ENCODE data around the gene CDC42SE2.
"Not testable (repeated sequence)": the region's sequence is repeated elsewhere in the genome, so short reads cannot be mapped to it uniquely, and the experiment has no call there.

CDC42SE2 gene

DNA sequence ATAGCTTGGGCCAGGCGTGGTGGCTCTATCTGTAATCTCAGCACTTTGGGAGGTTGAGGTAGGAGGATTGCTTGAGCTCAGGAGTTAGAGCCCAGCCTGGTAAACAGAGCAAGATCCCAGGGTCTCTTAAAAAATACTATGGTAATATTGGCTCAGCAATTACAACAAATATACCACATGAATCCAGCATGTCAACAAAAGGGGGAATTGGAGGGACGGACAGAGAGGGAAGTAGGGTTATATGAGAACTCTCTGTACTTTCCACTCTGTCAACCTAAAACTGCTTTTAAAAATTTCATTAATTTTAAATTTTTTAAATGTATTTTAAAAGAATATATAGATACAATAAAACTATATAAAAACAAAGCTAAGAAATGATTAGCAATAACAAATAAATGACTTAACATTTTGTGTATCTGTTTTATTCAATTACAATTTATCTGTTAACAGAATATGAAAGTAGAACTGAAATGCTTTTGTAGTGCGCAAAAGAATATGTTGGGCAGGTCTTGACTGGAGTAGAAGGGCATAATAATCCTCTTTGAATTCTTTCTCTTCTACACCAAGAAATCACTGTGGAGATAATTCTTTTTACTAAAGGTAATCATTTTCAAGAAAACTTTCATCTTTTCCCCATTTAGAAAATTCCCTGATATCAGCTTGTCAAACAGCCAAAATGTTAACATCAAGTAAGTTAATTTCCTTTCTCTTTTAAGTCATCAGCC lies 12.9 kb upstream of the CDC42SE2 start:
- no peak for DNase-seq (ENCODE audit: low read depth in 2 of 2)

DNA sequence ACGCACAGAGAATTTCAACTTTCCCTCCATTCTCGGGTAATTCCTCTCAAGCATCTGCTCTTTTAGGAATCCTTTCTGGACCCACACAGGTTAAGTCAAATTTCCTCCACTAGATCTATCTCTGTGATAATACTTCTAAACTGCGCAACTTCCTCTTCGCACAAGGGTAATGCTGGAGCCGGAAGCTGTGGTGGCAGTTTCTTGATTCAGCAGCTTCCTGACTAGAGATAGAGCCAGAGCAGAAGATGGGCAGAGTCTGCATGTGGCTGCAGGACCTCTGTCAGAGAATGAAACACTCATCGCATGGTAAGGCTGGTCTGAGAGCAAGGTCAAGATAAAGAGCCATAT lies 11.1 kb upstream of the CDC42SE2 start:
- peak; percentile 48 to 56 for DNase-seq (ENCODE audit: low read depth in 2 of 2)

DNA sequence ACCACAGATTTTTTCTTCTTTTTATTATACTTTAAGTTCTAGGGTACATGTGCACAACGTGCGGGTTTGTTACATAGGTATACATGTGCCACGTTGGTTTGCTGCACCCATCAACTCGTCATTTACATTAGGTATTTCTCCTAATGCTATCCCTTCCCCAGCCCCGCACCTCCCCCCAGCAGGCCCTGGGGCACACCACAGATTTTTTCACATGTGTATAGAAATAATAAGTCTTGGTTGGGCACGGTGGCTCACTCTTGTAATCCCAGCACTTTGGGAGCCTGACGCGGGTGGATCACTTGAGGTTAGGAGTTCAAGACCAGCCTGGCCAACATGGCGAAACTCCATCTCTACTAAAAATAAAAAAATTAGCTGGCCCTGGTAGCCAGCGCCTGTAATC lies 9.8 kb upstream of the CDC42SE2 start:
- DNase-seq (ENCODE audit: low read depth in 2 of 2): not testable (repeated sequence)

DNA sequence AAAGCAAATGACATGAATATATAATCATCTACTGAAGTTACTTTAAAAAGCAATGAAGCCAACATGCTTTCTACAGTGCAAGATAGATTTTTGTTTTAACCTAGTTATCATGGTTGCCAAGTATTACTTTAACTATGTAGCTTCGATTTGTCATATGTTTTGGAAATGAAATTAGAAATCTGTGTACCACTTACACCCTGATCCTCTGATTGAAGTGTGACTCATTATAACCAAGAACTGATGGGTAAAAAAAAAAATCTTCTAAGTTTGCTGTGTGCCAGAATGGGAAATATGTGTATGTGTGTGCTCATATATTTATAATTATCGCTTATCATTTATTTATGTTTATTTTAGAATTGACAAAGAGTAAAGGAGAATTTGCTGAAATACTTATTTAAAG lies 9.1 kb upstream of the CDC42SE2 start:
- no peak for DNase-seq (ENCODE audit: low read depth in 2 of 2)

DNA sequence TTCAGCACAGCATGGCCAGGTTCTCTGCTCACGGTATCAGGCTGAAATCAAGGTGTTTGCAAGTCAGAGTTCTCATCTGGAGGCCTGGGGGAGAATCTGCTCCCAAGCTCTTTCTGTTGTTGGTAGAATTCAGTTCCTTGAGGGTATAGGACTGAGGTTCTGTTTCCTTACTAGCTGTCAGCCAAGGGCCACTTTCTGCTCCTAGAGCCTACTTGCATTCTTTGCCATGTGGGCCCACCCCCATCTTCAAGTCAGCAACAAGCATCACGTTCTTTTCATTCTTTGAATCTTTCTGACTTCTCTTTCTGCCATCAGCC lies 7.4 kb upstream of the CDC42SE2 start:
- no peak for DNase-seq (ENCODE audit: low read depth in 2 of 2)

DNA sequence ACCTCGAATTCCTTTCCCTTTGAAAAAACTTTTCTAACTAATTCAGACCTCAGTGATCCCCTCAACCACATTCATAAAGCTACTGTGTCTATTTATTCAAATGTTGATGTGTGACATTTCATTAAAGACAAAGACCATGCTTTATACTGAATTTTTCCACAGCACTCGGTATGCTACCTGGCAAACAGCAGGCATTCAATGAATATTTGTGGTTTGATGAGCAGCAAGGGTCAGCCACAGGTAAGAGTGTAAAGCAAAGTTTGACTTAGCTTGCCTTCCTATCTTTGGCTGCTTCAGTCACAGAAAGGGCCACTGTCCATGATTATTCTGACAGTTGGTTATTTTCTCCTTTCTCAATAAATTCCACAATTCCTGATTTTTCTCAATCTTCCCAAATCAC lies 5.1 kb upstream of the CDC42SE2 start:
- DNase-seq (ENCODE audit: low read depth in 2 of 2): no peak

DNA sequence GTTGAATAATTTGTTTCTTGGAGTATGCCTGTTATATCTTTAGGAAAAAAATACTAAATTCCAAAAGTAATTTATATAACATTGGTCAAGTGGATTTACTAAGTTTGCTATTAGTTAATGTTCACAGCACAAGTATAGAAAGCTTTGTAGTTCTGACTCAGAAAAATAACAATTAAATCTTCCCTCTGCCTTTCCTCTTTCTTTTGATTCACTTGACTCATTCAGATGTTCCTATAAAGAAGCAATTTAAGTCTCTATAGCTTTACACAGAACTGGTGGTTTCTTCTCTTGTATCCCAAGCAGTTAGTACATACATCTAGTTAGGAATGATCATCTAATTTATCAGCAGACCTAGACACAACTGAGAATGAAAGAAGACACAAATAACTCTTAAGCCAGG lies 4.5 kb upstream of the CDC42SE2 start:
- DNase-seq (ENCODE audit: low read depth in 2 of 2): no peak

DNA sequence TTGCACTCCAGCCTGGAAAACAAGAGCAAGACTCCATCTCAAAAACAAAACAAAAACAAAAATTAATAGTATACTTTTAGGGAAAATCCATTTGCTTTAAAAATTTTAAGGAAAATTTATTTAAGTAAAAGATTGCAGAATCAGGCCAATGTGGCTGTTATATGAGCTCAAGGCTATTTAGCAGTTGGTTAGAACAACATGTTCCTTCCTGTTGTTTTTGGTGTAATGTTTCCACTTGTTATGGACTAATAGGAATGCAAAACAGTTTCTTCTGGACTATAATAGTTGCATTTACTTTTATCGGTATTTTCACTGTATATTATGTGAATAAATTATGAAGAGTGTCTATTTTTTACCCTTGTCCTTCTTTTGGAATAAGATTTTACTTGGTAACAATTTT lies 3.0 kb upstream of the CDC42SE2 start:
- no peak for DNase-seq (ENCODE audit: low read depth in 2 of 2)

DNA sequence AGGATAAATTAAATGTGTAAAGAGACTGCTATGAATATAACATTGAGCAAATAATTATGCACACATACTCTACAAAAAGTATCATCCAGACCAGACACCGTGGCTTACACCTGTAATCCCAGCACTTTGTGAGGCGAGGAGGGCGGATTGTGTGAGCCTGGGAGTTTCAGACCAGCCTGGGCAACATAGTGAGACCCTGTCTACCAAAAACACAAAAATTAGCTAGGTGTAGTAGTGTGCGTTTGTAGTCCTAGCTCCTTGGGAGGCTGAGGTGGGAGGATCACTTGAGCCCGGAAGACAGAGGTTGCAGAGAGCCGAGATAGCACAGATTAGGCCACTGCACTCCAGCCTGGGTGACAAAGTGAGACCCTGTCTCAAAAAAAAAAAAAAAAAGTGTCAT lies 2.4 kb upstream of the CDC42SE2 start:
- DNase-seq (ENCODE audit: low read depth in 2 of 2): no peak

DNA sequence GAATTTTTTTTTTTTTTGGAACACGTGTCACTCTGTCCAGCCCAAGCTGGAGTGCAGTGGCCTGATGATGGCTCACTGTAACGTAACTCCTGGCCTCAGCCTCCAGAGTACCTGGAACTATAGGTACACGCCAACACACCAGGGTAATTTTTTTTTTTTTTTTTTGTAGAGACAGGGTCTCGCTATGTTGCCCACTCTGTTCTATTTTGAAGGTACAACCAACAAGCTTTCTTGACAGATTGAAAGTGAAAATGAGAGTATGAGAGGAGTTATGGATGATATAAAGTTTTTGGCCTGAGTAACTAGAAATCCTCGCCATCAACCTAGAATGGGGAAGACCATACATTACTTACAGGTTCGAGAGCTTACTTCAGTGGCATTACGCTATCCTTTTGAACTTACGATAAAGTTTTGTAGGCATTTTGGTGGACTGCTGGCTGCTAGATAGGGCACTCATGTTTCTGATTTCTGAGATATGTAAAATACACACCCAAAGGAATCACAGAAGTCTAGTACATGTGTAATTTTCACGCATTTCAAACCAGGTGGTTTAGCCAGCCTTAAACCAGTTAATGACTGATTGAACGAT lies 806 bp upstream of the CDC42SE2 start:
- no peak for DNase-seq (ENCODE audit: low read depth in 2 of 2)

DNA sequence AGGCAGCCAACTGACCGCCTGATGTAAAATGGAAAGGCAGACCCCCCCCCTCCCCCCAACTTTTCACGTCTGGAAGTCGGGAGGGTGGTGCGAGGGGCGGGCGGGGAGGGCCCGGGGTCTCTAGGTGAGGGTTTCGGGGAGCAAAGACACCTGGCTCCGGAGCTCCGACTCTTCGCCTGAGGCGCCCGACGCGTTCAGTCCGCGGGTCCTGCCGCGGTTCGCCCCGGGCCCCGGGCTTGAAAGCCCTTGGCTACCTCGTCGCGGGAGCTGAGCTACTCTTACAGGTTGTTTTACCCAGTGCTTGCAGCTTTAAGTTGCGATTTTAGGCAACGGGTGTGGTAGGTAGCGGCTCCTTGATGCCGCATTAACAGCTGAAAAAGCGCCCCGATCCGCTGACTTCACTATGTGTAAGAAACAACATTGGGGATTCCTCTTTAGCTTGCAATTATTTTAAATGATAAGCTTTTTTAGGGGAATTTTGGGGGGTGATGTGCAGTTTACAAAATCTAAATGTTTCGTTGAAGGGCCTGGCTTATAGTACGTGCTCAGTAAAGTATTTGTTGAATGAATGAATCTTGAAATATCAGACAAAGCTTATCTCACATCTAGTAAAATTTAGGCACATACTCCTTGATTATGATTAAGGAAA lies 722 bp downstream of the CDC42SE2 start:
- no peak for DNase-seq (ENCODE audit: low read depth in 2 of 2)

DNA sequence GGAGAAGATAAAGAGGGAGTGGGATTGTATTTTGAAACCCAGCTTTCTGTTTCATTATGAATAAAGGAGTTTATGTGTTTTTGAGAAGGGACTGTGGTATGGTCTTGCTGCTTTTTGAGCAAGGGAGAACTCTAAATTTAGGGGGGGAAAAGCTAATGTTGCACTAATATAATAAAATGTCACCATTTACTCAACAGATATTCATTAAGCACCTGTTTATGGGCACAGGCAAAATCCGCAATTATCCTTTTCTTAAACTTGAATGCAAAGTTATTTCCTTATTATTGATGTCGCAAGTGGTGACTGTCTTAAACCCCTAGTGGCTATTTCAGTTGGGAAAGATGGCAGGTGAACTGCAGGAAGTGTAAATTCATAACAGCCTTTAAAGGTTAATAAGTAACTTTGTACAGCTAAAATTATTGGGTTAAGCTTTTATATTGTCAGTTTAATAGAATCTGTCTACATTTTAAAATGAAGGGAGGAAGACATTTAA lies 1.5 kb downstream of the CDC42SE2 start:
- no peak for DNase-seq (ENCODE audit: low read depth in 2 of 2)

DNA sequence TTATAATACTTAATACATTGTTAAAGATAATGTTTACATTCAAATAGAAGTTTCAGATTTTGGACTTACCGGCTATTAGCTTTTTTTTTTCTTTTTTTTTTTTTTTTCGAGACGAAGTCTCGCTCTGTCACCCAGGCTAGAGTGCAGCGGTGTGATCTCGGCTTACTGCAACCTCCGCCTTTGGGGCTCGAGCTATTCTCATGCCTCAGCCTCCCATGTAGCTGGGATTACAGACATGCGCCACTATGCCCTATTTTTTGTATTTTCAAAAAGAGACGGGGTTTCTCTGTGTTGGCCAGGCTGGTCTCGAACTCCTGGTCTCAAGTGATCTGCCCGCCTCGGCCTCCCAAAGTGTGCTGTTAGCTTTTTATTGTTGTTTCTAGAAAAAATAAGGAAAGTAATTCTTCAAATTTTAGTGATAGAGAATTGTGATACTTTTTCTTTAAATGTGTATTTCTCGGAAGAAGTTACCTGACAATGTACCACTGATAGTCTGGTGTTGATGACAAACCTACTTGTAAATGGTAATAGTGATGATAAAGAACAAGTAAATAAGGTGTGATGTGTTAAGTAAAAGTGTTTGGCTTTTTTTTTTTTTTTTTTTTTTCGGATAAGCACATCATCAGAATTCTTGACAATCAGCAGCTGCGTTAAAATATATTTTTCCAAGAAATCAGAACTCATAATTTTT lies 2.7 kb downstream of the CDC42SE2 start:
- DNase-seq (ENCODE audit: low read depth in 2 of 2): no peak

DNA sequence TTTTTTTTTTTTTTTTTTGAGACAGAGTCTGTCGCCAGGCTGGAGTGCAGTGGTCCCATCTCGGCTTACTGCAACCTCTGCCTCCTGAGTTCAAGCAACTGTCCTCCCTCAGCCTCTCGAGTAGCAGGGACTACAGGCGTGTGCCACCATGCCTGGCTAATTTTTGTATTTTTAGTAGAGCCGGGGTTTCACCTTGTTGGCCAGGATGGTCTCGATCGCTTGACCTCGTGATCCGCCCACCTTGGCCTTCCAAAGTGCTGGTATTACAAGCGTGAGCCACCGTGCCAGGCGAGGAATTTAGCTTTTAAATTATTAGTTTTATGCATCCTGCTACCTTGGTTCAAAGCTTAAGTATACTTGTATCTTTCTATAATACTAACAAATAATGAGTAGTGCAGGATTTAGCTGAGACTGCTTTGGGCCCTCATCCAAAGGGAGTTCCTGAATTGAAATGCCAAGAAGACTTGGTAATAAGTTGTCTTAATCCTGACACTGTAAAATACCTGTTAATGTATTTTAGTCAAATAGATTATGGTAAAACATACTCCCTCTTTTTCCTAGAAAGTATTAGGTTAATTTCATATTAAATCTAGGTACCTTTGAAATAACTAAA lies 5.0 kb downstream of the CDC42SE2 start:
- DNase-seq (ENCODE audit: low read depth in 2 of 2): no peak

DNA sequence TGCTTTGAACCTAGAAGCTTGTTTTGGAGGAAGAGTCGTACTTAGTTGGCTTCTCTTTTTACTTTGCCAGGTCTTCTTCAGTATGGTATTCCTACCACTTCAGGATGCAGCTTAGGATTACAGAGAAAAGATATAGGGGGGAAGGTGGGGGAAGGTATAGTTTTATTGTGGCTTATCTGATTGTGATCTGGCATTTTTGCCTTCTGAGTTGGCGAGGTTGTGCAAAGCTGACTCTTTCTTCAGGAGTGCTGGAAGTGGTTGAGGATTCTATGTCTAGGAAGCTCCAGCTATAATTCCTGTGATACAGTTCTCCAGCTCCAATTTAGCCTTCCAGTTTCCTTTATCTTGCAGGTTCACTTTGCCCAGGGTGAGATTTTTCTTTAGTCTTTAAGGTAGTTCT lies 7.0 kb downstream of the CDC42SE2 start:
- no peak for DNase-seq (ENCODE audit: low read depth in 2 of 2)

DNA sequence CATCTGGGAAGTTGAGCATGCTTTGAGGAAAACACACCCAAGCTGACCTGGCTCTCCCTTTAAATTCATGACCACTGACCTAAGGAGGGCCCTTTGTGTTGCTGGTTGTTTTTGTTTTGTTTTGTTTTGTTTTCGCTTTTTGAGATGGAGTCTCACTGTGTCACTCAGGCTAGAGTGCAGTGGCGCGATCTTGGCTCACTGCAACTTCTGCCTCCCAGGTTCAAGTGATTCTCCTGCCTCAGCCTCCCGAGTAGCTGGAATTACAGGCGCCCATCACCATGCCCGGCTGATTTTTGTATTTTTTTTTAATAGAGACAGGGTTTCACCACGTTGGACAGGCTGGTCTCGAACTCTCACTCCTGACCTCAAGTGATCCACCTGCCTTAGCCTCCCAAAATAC lies 8.0 kb downstream of the CDC42SE2 start:
- DNase-seq (ENCODE audit: low read depth in 2 of 2): not testable (repeated sequence)

DNA sequence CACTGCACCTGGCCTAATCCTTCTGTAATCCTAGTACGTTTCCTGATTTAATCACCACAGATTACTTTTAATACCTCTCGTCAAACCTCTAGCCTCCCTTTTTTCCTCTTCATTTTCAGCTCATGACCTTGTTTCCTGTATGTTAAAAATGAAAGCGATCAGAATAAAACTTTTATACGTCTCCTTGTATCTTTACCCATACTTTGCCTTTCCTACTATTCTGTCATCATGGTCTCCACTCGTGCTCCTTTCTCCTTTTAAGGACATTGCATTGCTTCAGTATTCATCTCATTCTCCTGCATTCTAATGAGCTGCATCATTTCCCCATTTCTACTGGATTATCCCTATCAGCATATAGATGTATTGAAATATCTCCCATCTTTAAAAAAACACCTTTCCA lies 8.5 kb downstream of the CDC42SE2 start:
- DNase-seq (ENCODE audit: low read depth in 2 of 2): no peak

DNA sequence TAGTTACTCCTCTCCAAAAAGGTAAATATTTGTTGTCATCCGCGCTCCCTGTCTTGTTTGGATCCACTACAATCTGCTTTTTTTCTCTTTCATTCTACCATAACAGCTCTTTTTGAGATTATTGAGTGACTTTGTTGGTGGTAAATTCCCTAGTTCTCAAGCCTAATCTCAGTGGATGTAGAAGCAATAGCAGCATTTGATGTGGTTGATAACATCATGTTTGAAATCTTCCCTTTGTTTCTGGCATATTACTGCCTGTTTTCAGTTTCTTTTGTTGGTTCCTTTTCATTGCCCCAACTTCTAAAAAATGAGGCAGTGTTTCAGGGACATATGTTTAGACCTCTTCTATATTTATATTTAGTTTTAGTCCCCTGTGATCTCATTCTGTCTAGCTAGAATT lies 8.9 kb downstream of the CDC42SE2 start:
- DNase-seq (ENCODE audit: low read depth in 2 of 2): no peak

DNA sequence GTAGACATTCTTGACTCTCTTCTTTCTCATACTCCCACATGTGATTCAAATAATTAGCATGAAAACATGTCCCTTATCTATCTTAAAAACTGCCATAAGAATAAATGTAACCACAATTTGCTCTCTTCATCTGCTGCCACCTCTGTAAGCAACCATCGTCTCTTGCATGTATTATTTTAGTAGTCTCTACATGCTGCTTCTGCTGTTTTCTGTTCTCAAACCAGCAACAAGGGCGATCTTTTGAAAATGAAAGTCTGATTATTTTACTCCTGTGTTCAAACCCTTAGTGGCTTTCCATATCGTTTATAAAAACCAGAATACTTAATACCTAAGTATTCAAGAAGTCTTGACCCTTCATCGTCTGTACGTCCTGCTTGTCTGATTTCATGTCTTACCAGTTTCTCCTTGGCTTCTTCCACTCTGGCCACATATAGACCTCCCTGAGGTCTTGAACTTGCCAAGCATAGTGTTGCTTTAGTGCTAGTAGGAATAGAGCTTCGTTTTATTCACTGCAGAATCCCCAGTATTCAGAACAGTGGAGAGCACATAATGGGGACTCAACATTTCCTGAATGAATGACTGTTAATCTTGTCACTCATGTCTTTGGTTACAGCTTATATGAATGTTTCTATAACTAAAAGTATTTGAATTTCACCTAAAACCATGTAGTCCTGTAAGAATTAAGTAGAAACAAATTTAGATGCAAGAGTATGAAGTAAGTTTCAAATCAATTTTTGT lies 10.6 kb downstream of the CDC42SE2 start:
- DNase-seq (ENCODE audit: low read depth in 2 of 2): no peak

DNA sequence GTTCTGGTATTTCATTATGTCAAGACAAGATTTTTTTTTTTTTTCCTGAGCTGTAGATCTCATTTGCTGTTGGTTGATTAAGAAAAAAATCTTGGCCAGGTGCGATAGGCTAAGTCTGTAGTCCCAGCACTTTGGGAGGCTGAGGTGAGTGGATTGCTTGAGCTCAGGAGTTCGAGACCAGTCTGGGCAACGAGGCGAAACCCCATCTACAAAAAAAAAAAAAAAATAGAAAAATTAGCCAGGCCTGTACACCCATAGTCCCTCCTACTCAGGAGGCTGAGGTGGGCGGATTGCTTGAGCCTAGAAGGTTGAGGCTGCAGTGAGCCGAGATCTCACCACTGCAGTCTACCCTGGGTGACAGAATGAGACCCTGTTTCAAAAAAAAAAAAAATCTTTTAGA lies 12.2 kb downstream of the CDC42SE2 start:
- no peak for DNase-seq (ENCODE audit: low read depth in 2 of 2)

DNA sequence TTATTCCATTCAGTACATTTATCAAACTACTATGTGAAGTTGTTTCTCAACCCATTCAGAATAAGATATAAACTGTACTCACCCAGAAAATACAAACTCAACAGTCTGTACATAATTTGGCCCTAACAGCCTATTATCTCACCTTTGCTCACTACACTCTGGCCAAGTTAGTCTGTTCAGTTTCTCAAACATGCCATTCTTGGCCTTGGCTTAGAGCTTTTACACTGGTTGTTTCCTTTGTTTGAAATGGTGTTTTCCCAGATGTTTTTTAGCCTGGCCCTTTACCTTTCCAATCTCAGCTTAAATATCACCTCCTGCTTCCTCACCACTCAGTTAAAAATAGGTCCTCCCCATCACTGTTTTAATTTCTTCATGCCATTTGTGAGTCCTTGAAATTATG lies 13.6 kb downstream of the CDC42SE2 start:
- DNase-seq (ENCODE audit: low read depth in 2 of 2): no peak
